Spleen (tissue), 11 donors: Measurements from ENCODE around the gene DMD. TPM values are rescaled to one million over a fixed set of nuclear protein-coding genes. Genes with fewer than 3 reads are reported as not detected.

Source experiments
- DNase-seq: peaks from one replicate; pipeline ENCODE4 v3.0.0-alpha.2; 2020
- H3K27ac ChIP-seq, 8 donors: fragments of 200-600 bp; sonication (generic) in 7 of 8; 1 replicate in 4 of 8; 2 replicates in 4 of 8; pipeline versions ENCODE4 v1.5.0 to v1.8.0; 2016 to 2021; ENCODE audit warnings: inconsistent platforms in 4 of 8, mild to moderate bottlenecking in 4 of 8, moderate library complexity in 1 of 8
- H3K27me3 ChIP-seq, 7 donors: fragments of 200-600 bp; sonication (generic) in 6 of 7; replicated peaks in 1 of 7; 1 replicate in 4 of 7; 2 replicates in 3 of 7; pipeline versions ENCODE4 v1.5.0 to v1.8.0; 2016 to 2021; ENCODE audit warnings: inconsistent platforms in 3 of 7, mild to moderate bottlenecking in 1 of 7
- H3K36me3 ChIP-seq, 6 donors: fragments of 200-600 bp; sonication (generic) in 5 of 6; 1 replicate in 4 of 6; 2 replicates in 2 of 6; pipeline versions ENCODE4 v1.5.0 to v1.8.0; 2016 to 2021; ENCODE audit warnings: inconsistent platforms in 2 of 6
- H3K4me1 ChIP-seq, 6 donors: fragments of 200-600 bp; sonication (generic) in 5 of 6; 1 replicate in 3 of 6; 2 replicates in 3 of 6; pipeline versions ENCODE4 v1.5.0 to v1.8.0; 2016 to 2021; ENCODE audit warnings: inconsistent platforms in 3 of 6
- H3K4me3 ChIP-seq, 8 donors: fragments of 200-600 bp; sonication (generic) in 7 of 8; 1 replicate in 4 of 8; 2 replicates in 4 of 8; pipeline versions ENCODE4 v1.5.0 to v1.8.0; 2016 to 2021; ENCODE audit warnings: inconsistent platforms in 4 of 8, mild to moderate bottlenecking in 4 of 8, moderate library complexity in 2 of 8
- H3K9me3 ChIP-seq, 8 donors: fragments of 200-600 bp; sonication (generic) in 7 of 8; 1 replicate in 4 of 8; 2 replicates in 4 of 8; pipeline versions ENCODE4 v1.5.0 to v1.8.0; 2016 to 2021; ENCODE audit warnings: inconsistent platforms in 4 of 8
- CTCF ChIP-seq, 11 experiments: fragments of 200-600 bp in 7 of 11; fragments of 450-650 bp in 4 of 11; sonication (generic) in 4 of 11; IDR thresholded peaks in 8 of 11; conservative IDR thresholded peaks in 3 of 11; 1 replicate in 7 of 11; 2 replicates in 4 of 11; pipeline versions ENCODE4 v1.4.0 to v1.8.0; 2016 to 2021; ENCODE audit warnings: antibody characterized with exemption in 11 of 11, inconsistent platforms in 4 of 11, mild to moderate bottlenecking in 1 of 11
- POLR2A ChIP-seq, 3 donors: fragments of 450-650 bp; IDR thresholded peaks; one replicate each; pipeline ENCODE4 v1.5.1; 2017; ENCODE audit warnings: antibody characterized with exemption in 3 of 3, mild to moderate bottlenecking in 1 of 3
- POLR2AphosphoS5 ChIP-seq, 3 donors: sonication (generic); formaldehyde crosslinking; IDR thresholded peaks; one replicate each; pipeline ENCODE4 v1.5.1; 2017; ENCODE audit warnings: antibody characterized with exemption in 3 of 3
- WGBS, 5 donors: extraction: QIAGEN DNeasy Blood & Tissue Kit in 3 of 5; methylation state at CpG; one replicate each; pipeline versions ENCODE4 v1.1.5 to v1.1.7; 2013 to 2018; 5-methylcytosine and 5-hydroxymethylcytosine counted together
- intact Hi-C: fragments of 100-400 bp; cut with DNase I; formaldehyde crosslinking; loops from one replicate; pipeline ENCODE4 v1.15.0; 2023; ENCODE audit warnings: low total_unique reads
- polyA plus RNA-seq, 3 donors: library from polyadenylated mRNA; stranded (reverse); fragments of 200-250 nt; gene quantifications; one replicate each; pipeline ENCODE4 v1.2.1, GENCODE V29; 2013
- total RNA-seq, 7 donors: library from RNA; depleted of rRNA in 3 of 7; stranded (reverse); fragments of >200 nt in 3 of 7; fragmentation: NEBNext Ultra II Directional in 4 of 7; extraction: Animal tissue kit (Norgen Biotek cat#: 25700) in 4 of 7; gene quantifications; one replicate each; pipeline versions ENCODE4 v1.1.0 to v1.2.1, GENCODE V29; 2016 to 2021
- donor health status: healthy with polysubstance abuse.
- donor health status: DM: no; HTN: no; CAD: no; lungs with moderate emphysema.
- donor health status: DM: no; HTN: no; CAD: no.
- donor health status: Bipolar disorder and iron deficiency.
- donor health status: healthy.
- donor health status: DM: no; HTN: no; CAD: no.
- donor health status: DM: yes; HTN: yes; CAD: no.

The DMD gene
- total and polyA plus RNA-seq, 10 donors, result 1.3 to 11.3 (median 4.4) TPM

- Histone ChIP-seq H3K36me3 (no peaks in the 10 kb centered on the region), H3K27me3 (no peaks in the 10 kb centered on the region), H3K9me3 (no peaks in the 10 kb centered on the region), H3K27ac (no peak overlapping the region), H3K4me1 (no peaks in the 10 kb centered on the region), H3K4me3 (no peak overlapping the region)
- DNase-seq, result no peak
- TF ChIP-seq POLR2A (IDR thresholded peaks at IDR 0.05), result no peak
- TF ChIP-seq POLR2AphosphoS5 (IDR thresholded peaks at IDR 0.05), result no peak
- no peak for TF ChIP-seq CTCF (IDR thresholded peaks at IDR 0.05 in 8 of 11, conservative IDR thresholded peaks at IDR 0.05 in 3 of 11)
- 82 to 100% (median 94%) methylated on average over 1 of the region's 1 CpG for WGBS, 5 donors
- intact Hi-C loops, result no loop called here
These were observed 1860.6 kb downstream of the DMD start for GRCh38 chrX:31350808-31351074.

- intact Hi-C loops, result no loop called here
- Histone ChIP-seq H3K27ac (no peak overlapping the region), H3K4me3 (no peak overlapping the region), H3K27me3 (no peaks in the 10 kb centered on the region), H3K36me3 (no peaks in the 10 kb centered on the region), H3K9me3 (no peaks in the 10 kb centered on the region), H3K4me1 (no peaks in the 10 kb centered on the region)
- TF ChIP-seq POLR2AphosphoS5 (IDR thresholded peaks at IDR 0.05) (no peak), POLR2A (IDR thresholded peaks at IDR 0.05) (no peak), CTCF (IDR thresholded peaks at IDR 0.05 in 8 of 11, conservative IDR thresholded peaks at IDR 0.05 in 3 of 11) (no peak)
- no peak for DNase-seq
- 84 to 93% (median 91%) methylated on average over 4 of the region's 4 CpGs for WGBS, 5 donors
These were observed 1861.8 kb downstream of the DMD start for GRCh38 chrX:31349515-31349914.

DNA sequence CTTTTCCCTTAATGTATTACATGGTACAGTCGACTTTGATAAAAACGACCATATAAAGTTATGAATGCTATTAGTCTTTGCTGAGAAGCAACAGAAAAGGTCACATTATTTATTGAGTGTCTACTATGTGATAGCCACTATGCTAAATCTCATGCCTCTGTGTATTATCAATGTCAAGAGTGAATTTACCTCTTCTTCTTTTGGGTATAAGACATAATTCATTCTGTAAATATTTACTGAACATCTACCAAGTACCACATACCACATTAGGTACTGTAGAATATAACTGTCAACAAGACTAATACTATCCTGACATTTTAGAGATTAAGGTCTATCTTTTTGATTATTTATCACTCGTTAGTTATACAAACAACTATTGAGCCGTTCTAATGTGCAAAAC is 1870.8 kb downstream of the DMD start:
- H3K27me3 ChIP-seq, result no peaks in the 10 kb centered on the region
- TF ChIP-seq CTCF (IDR thresholded peaks at IDR 0.05 in 8 of 11, conservative IDR thresholded peaks at IDR 0.05 in 3 of 11), result no peak
- TF ChIP-seq POLR2AphosphoS5 (IDR thresholded peaks at IDR 0.05), result no peak
- no peak for TF ChIP-seq POLR2A (IDR thresholded peaks at IDR 0.05)
- no peaks in the 10 kb centered on the region for H3K36me3 ChIP-seq
- no peak for DNase-seq
- no peaks in the 10 kb centered on the region for H3K9me3 ChIP-seq
- no peak overlapping the region for H3K4me3 ChIP-seq
- no peak overlapping the region for H3K27ac ChIP-seq
- intact Hi-C loops, result no loop called here
- H3K4me1 ChIP-seq, result no peaks in the 10 kb centered on the region
- WGBS, 5 donors, result 56 to 81% (median 72%) methylated on average over 4 of the region's 4 CpGs

DNA sequence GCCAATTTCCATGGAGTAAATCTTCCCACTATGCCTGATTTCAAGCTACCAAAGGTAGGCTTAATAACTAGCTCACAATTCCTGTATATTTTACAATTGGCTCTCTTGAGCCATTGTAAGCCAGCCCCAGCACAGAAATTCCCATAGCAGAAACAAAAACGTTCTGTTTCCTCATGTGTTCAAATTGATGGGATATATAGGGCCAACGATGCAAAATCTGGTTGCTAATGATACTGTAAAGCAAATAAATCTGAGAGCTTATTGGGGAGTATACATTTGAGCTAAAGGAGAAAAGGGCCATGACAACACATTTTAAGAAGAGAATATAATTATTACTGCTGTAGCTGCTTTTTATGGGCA is 1872.4 kb downstream of the DMD start:
- Histone ChIP-seq H3K4me1 (no peaks in the 10 kb centered on the region), H3K27ac (no peak overlapping the region), H3K9me3 (no peaks in the 10 kb centered on the region), H3K27me3 (no peaks in the 10 kb centered on the region), H3K36me3 (no peaks in the 10 kb centered on the region), H3K4me3 (no peak overlapping the region)
- no peak for DNase-seq
- intact Hi-C loops, result no loop called here
- WGBS, 5 donors, result 45 to 73% (median 49%) methylated on average over 2 of the region's 2 CpGs
- no peak for TF ChIP-seq POLR2AphosphoS5 (IDR thresholded peaks at IDR 0.05)
- no peak for TF ChIP-seq POLR2A (IDR thresholded peaks at IDR 0.05)
- no peak for TF ChIP-seq CTCF (IDR thresholded peaks at IDR 0.05 in 8 of 11, conservative IDR thresholded peaks at IDR 0.05 in 3 of 11)
